Measurements from ENCODE around the gene GNPAT.

GNPAT gene

GRCh38 chr1:231260351-231260750 is 19.3 kb downstream of the GNPAT start:
- no peak for DNase-seq

- no peak for DNase-seq
Measured at GRCh38 chr1:231264642-231265041, 23.6 kb downstream of the GNPAT start.

GRCh38 chr1:231265379-231265778 is 24.4 kb downstream of the GNPAT start:
- no peak for DNase-seq

- no peak for DNase-seq
Measured at GRCh38 chr1:231266811-231267322, 25.9 kb downstream of the GNPAT start.

- no peak for DNase-seq
Measured at GRCh38 chr1:231272173-231272572, 31.2 kb downstream of the GNPAT start.

GRCh38 chr1:231272880-231273279 is 31.9 kb downstream of the GNPAT start:
- no peak for DNase-seq

- DNase-seq = no peak
Measured at GRCh38 chr1:231274119-231274825, 33.3 kb downstream of the GNPAT start.

GRCh38 chr1:231278100-231278790 is 37.2 kb downstream of the GNPAT start:
- no peak for DNase-seq

- DNase-seq = no peak
Measured at GRCh38 chr1:231279081-231279480, 38.1 kb downstream of the GNPAT start.

GRCh38 chr1:231279683-231280082 is 38.7 kb downstream of the GNPAT start:
- no peak for DNase-seq

- no peak for DNase-seq
Measured at GRCh38 chr1:231284441-231284840, 43.4 kb downstream of the GNPAT start.

- DNase-seq = no peak
Measured at GRCh38 chr1:231286603-231287002, 45.6 kb downstream of the GNPAT start.

GRCh38 chr1:231295938-231296337 is 54.9 kb downstream of the GNPAT start:
- no peak for DNase-seq

GRCh38 chr1:231301990-231302389 is 61.0 kb downstream of the GNPAT start:
- no peak for DNase-seq

- no peak for DNase-seq
Measured at GRCh38 chr1:231310391-231310934, 69.5 kb downstream of the GNPAT start.

- DNase-seq = no peak
Measured at GRCh38 chr1:231311720-231312431, 70.9 kb downstream of the GNPAT start.

GRCh38 chr1:231312432-231312788 is 71.4 kb downstream of the GNPAT start:
- DNase-seq = no peak

GRCh38 chr1:231313661-231314060 is 72.6 kb downstream of the GNPAT start:
- no peak for DNase-seq

- DNase-seq = peak; percentile 3 to 9 (median 7)
Measured at GRCh38 chr1:231315887-231316286, 74.9 kb downstream of the GNPAT start.

- no peak for DNase-seq
Measured at GRCh38 chr1:231317306-231318014, 76.4 kb downstream of the GNPAT start.

GRCh38 chr1:231318015-231318355 is 77.0 kb downstream of the GNPAT start:
- no peak for DNase-seq

GRCh38 chr1:231318568-231318967 is 77.6 kb downstream of the GNPAT start:
- DNase-seq = no peak

GRCh38 chr1:231319080-231319479 is 78.1 kb downstream of the GNPAT start:
- DNase-seq = no peak

Measured in activated CD4-positive, CD25-positive, alpha-beta regulatory T cell (primary cell).